GM12873 (cell line): Measurements from ENCODE around the gene ZNF521.

ENCODE experiments used
- TF ChIP-seq, protein P1 (sequence below): IDR thresholded peaks from 2 replicates; pipeline ENCODE4 v1.5.1; 2012; ENCODE audit warnings: low read depth, mild to moderate bottlenecking, moderate library complexity, low read length, control low read depth; ENCODE audit not compliant: insufficient read depth; ENCODE audit errors: missing control alignments

The ZNF521 gene

DNA sequence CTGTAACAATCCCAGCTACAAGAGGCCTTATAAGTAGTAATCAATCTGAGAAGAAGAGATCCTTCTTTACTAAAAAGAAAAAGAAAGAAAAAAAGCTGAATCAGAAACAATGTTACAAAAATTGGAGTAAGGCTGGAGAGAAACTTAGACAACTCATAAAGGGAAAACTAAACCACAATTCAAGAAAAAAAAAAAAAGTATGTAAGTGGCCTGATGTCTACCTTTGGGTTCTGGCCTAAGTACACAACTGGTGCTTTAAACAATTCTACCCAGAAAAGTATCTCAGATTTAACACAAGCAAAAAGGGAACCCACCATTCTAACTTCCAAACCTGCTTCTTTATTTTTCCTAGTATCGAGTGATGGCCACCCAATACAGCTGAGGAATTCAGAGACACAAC is 45.3 kb downstream of the ZNF521 start:
- TF ChIP-seq, protein P1, sequence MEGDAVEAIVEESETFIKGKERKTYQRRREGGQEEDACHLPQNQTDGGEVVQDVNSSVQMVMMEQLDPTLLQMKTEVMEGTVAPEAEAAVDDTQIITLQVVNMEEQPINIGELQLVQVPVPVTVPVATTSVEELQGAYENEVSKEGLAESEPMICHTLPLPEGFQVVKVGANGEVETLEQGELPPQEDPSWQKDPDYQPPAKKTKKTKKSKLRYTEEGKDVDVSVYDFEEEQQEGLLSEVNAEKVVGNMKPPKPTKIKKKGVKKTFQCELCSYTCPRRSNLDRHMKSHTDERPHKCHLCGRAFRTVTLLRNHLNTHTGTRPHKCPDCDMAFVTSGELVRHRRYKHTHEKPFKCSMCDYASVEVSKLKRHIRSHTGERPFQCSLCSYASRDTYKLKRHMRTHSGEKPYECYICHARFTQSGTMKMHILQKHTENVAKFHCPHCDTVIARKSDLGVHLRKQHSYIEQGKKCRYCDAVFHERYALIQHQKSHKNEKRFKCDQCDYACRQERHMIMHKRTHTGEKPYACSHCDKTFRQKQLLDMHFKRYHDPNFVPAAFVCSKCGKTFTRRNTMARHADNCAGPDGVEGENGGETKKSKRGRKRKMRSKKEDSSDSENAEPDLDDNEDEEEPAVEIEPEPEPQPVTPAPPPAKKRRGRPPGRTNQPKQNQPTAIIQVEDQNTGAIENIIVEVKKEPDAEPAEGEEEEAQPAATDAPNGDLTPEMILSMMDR: no peak

DNA sequence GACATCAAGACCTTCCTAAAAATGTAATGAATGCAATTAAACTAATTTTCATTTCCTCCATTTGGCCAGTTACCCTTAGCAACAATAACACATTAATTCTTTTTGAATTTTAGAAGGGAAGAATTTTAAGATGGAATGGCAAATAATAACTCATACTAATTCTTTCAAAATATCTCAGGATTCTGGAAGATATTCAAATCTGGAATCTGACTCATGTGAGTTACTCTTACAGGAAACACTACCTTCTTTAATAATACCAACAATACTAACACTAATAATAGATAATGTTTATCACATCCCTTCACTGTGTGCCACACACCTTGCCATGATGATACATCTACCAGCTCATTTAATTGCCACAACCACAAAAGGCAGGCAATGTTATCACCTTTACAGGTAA is 46.4 kb downstream of the ZNF521 start:
- TF ChIP-seq, protein P1: no peak

DNA sequence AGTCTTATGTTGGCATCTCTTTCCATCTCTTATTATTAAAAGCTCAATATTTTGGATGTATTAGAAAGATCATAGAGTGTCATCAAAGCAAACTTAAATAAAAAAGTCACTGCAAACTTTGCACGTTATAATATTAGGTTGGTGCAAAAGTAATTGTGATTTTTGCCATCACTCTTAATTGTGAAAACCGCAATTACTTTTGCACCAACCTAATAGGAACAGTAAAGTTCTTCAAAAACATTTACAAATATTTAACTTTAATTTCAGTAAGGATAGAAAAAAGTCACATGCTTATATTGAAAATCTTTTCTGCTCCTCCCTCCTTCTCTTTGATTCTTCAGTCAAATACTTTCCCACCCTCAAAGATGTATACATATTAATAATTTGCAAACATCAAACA is 51.5 kb downstream of the ZNF521 start:
- TF ChIP-seq, protein P1: no peak

DNA sequence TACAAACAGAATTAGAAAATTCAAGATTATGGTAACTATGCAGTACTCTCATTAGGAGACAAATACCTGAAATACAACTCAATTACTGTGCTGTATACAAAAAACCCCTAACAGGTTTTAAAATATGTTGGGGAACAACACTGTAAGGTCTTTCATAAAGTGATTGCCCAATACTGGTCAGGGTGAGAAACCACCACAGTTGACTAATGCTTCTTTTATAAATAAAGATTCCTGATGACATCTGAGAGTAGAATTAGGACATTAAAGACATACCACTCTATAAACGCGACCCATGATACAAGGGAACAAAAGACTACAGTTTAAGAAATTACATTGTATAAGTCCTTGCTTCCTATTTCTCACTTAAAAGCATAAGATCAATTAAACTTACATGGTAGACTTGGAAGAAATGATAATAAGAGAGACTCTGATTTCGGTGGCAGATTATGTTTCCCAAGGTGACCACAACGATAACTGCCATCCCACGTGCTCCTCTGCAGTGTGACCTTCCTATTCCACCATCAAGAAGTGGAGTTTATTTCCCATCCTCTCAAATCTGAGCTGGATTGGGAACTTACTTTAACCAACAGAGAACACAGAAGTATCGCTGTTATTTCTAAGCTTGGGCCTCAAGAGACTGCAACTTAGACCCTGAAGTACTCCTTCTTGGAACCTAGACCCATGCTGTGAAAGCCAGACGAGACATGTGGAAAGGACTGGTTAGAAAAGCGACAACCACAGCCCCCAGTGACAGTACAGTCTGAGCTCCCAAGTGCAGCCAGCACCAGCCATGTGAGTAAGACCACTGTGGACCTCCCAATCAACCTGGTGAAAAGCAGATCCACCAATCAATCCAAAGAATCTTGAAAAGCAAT is 52.3 kb downstream of the ZNF521 start:
- TF ChIP-seq, protein P1: no peak

DNA sequence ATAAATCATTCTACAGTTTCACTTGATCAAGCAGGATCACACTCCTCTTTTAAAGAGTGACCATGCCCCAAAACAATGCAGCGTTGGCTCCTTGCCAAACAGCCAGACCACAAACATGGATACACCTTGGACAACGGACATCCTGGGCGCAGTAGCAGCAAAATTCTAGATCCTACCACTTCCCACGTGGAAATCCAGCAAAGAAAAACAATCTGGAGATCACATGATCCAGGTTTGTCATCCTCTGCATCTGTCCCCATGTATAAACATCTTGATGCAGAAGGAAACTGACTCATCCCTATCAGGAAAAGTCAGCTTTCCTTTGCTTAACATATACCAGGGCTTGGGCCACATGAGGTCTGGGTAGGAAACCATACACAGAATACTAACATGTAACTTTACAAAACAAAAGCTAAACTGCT is 53.1 kb downstream of the ZNF521 start:
- TF ChIP-seq, protein P1: no peak

DNA sequence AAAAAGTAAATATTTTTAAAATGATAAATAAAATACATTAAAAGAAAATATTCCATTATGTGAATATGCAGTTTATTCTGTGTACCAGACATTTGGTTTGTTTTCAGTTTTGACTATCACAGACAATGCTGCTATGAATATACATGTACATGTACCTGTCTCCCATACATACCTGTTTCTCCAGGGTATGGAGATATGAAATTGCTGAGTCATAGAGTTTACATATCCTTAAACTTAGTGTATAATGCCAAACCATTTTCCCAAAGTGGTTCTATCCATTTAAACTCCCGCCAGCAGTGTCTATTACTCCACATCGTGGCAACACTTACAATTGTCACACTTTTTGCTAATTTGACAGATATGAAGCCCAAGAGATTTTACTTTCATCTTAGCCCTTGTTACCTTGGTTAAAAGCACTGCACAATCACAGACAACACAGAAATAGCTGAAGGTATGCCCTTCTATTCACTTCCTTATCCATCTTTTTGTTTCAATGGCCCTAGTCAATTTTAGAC is 56.3 kb downstream of the ZNF521 start:
- TF ChIP-seq, protein P1: no peak

DNA sequence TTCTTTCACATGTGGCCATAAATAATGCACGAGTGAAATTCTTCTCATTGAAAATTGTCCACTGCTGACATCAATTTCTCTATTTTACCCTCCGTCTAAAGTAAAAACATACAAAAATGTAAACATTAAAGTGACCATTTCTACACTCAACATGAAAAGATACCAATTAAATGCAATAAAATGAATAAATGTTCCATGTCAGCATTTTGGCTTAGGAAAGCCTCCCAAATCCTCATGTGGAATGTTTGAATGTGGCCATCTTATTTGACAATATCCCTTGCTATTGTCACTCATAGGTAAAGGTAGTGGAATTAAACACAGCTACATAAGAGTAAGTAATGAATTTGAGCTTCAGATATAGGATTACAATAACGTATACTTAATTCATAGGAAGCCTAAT is 60.8 kb downstream of the ZNF521 start:
- TF ChIP-seq, protein P1: no peak
